ENCODE measurements around the gene KRTAP12-4. TPM values are rescaled to one million over a fixed set of nuclear protein-coding genes. Genes with fewer than 3 reads are reported as not detected.
"Not testable (repeated sequence)": the region's sequence is repeated elsewhere in the genome, so short reads cannot be mapped to it uniquely, and the experiment has no call there.

The KRTAP12-4 gene
- total RNA-seq, 1 experiment from 2014 or later = not detected

GRCh38 chr21:44637018-44637850, 17.2 kb downstream of the KRTAP12-4 start, which contains the start of gene KRTAP10-10:
KRTAP10-10 (plus strand) TSS chr21:44637356; CDS start chr21:44637418, 62 bp downstream.
- peak; percentile 5 for DNase-seq (ENCODE audit: low read depth)

- no peak for DNase-seq (ENCODE audit: low read depth)
Observed at GRCh38 chr21:44636209-44637017, 18.0 kb downstream of the KRTAP12-4 start.

GRCh38 chr21:44632067-44632466, 22.4 kb downstream of the KRTAP12-4 start:
- no peak for DNase-seq (ENCODE audit: low read depth)

- DNase-seq (ENCODE audit: low read depth) = no peak
Observed at GRCh38 chr21:44630440-44630839, 24.0 kb downstream of the KRTAP12-4 start.

- no peak for DNase-seq (ENCODE audit: low read depth)
Observed at GRCh38 chr21:44628707-44629391, 25.6 kb downstream of the KRTAP12-4 start.

- not testable (repeated sequence) for DNase-seq (ENCODE audit: low read depth)
Observed at GRCh38 chr21:44627831-44628233, 26.6 kb downstream of the KRTAP12-4 start.

- DNase-seq (ENCODE audit: low read depth) = not testable (repeated sequence)
Observed at GRCh38 chr21:44627181-44627822, 27.2 kb downstream of the KRTAP12-4 start.

GRCh38 chr21:44626673-44627143, 27.8 kb downstream of the KRTAP12-4 start, which contains the start of gene KRTAP10-9:
KRTAP10-9 (plus strand) TSS chr21:44627093; CDS start chr21:44627172, 79 bp downstream.
- DNase-seq (ENCODE audit: low read depth) = no peak

GRCh38 chr21:44626262-44626661, 28.2 kb downstream of the KRTAP12-4 start:
- no peak for DNase-seq (ENCODE audit: low read depth)

- no peak for DNase-seq (ENCODE audit: low read depth)
Observed at GRCh38 chr21:44625756-44626155, 28.7 kb downstream of the KRTAP12-4 start.

- DNase-seq (ENCODE audit: low read depth) = no peak
Observed at GRCh38 chr21:44623575-44623974, 30.9 kb downstream of the KRTAP12-4 start.

GRCh38 chr21:44619886-44620285, 34.6 kb downstream of the KRTAP12-4 start:
- DNase-seq (ENCODE audit: low read depth) = no peak

- DNase-seq (ENCODE audit: low read depth) = no peak
Observed at GRCh38 chr21:44618909-44619308, 35.5 kb downstream of the KRTAP12-4 start.

GRCh38 chr21:44618504-44618903, 36.0 kb downstream of the KRTAP12-4 start:
- no peak for DNase-seq (ENCODE audit: low read depth)

- no peak for DNase-seq (ENCODE audit: low read depth)
Observed at GRCh38 chr21:44617071-44617501, 37.4 kb downstream of the KRTAP12-4 start.

- DNase-seq (ENCODE audit: low read depth) = no peak
Observed at GRCh38 chr21:44616591-44616926, 37.9 kb downstream of the KRTAP12-4 start.

- no peak for DNase-seq (ENCODE audit: low read depth)
Observed at GRCh38 chr21:44615911-44616590, 38.4 kb downstream of the KRTAP12-4 start.

- DNase-seq (ENCODE audit: low read depth) = no peak
Observed at GRCh38 chr21:44615466-44615865, 39.0 kb downstream of the KRTAP12-4 start.

GRCh38 chr21:44614961-44615391, 39.5 kb downstream of the KRTAP12-4 start:
- DNase-seq (ENCODE audit: low read depth) = no peak

GRCh38 chr21:44614161-44614631, 40.3 kb downstream of the KRTAP12-4 start:
- no peak for DNase-seq (ENCODE audit: low read depth)
